OCI-LY7 (cell line): Measurements from ENCODE around the gene SETD7.

Experiments used
- EZH2phosphoT487 ChIP-seq: fragments of 200-600 bp; sonication (generic); IDR thresholded peaks from 2 replicates; pipeline ENCODE4 v1.6.1; 2018; ENCODE audit warnings: low read depth, borderline replicate concordance, mild to moderate bottlenecking, mixed run types, antibody characterized with exemption, low read length, moderate library complexity, mixed read lengths
- TF ChIP-seq, protein P1 (sequence below): fragments of 200-600 bp; sonication (generic); conservative IDR thresholded peaks from 2 replicates; pipeline ENCODE4 v1.5.1; 2014; ENCODE audit warnings: mild to moderate bottlenecking, antibody characterized with exemption, low read length, moderate library complexity, mixed read lengths

DNA sequence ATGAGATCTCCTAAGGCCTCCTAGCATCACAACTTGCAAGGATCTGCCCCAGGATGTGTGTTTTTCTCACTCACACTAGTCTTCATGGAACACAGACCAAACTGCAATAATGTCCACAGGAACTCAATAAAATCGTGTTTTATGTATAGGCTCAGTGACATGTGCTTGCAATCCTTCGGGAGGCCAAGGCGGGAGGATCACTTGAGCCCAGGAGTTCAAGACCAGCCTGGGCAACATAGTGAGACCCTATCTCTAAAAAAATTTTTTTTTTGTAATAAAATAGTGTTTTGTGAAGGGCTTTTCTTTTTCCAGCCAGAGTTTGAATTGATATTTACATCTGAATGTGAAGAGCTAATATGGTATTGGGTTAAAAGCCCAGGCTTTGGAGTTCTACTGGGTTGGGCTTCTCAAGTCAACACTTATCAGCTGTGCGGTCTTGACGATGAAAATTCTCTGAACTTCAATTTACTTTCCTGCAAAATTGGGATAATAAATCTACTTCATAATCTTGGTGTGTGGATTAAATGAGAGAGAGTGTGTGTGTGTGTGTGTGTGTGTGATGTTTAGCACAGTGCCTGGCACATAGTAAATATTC lies 38.7 kb upstream of the SETD7 start:
- TF ChIP-seq, protein P1, sequence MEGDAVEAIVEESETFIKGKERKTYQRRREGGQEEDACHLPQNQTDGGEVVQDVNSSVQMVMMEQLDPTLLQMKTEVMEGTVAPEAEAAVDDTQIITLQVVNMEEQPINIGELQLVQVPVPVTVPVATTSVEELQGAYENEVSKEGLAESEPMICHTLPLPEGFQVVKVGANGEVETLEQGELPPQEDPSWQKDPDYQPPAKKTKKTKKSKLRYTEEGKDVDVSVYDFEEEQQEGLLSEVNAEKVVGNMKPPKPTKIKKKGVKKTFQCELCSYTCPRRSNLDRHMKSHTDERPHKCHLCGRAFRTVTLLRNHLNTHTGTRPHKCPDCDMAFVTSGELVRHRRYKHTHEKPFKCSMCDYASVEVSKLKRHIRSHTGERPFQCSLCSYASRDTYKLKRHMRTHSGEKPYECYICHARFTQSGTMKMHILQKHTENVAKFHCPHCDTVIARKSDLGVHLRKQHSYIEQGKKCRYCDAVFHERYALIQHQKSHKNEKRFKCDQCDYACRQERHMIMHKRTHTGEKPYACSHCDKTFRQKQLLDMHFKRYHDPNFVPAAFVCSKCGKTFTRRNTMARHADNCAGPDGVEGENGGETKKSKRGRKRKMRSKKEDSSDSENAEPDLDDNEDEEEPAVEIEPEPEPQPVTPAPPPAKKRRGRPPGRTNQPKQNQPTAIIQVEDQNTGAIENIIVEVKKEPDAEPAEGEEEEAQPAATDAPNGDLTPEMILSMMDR: no peak
- no peak for TF ChIP-seq EZH2phosphoT487
